ENCODE results near the gene MTFP1. TPM values are rescaled to one million over a fixed set of nuclear protein-coding genes. Genes with fewer than 3 reads are reported as not detected.

Gene MTFP1
- total RNA-seq, 2 donors from 2014 or later, result 25.9 to 30.8 TPM

GRCh38 chr22:30435674-30436126, 10.1 kb downstream of the MTFP1 start:
- H3K27me3 Mint-ChIP-seq (ENCODE audit: insufficient read depth), result peaks cover 5% of the 10 kb centered on the region
- H3K27ac Mint-ChIP-seq, result no peak overlapping the region
- Histone ChIP-seq H3K36me3 (ENCODE audit: control insufficient read depth, insufficient read depth, low read length) (no peaks in the 10 kb centered on the region), H3K27ac (ENCODE audit: low read depth, low read length) (no peak overlapping the region), H3K9me3 (ENCODE audit: control insufficient read depth, low read length) (no peaks in the 10 kb centered on the region), H3K4me1 (ENCODE audit: control insufficient read depth, insufficient read depth, low read length) (no peaks in the 10 kb centered on the region), H3K27me3 (ENCODE audit: control insufficient read depth, insufficient read depth, low read length, poor library complexity, severe bottlenecking) (no peaks in the 10 kb centered on the region), H3K4me3 (ENCODE audit: low read length) (no peak overlapping the region), H3K9ac (ENCODE audit: extremely low read depth, low read length, poor library complexity, severe bottlenecking) (no peak overlapping the region)
- no peaks in the 10 kb centered on the region for H3K4me1 Mint-ChIP-seq
- H3K36me3 Mint-ChIP-seq (ENCODE audit: low read depth), result no peaks in the 10 kb centered on the region
- no peak for TF ChIP-seq CTCF (conservative IDR thresholded peaks at IDR 0.05)
- H3K4me3 Mint-ChIP-seq, result no peak overlapping the region
- H3K9me3 Mint-ChIP-seq, result no peaks in the 10 kb centered on the region
- WGBS, 2 experiments (ENCODE audit: insufficient coverage in 1 of 2, insufficient read length in 1 of 2), result 86 to 88% methylated on average over 6 of the region's 6 CpGs
- DNase-seq, result no peak

GRCh38 chr22:30436196-30436595, 10.6 kb downstream of the MTFP1 start:
- H3K27me3 ChIP-seq (ENCODE audit: control insufficient read depth, insufficient read depth, low read length, poor library complexity, severe bottlenecking), result no peaks in the 10 kb centered on the region
- H3K4me1 ChIP-seq (ENCODE audit: control insufficient read depth, insufficient read depth, low read length), result no peaks in the 10 kb centered on the region
- Mint-ChIP-seq H3K4me3 (no peak overlapping the region), H3K9me3 (no peaks in the 10 kb centered on the region), H3K36me3 (ENCODE audit: low read depth) (no peaks in the 10 kb centered on the region), H3K4me1 (no peaks in the 10 kb centered on the region), H3K27ac (no peak overlapping the region), H3K27me3 (ENCODE audit: insufficient read depth) (peaks cover 5% of the 10 kb centered on the region)
- TF ChIP-seq CTCF (conservative IDR thresholded peaks at IDR 0.05), result no peak
- H3K4me3 ChIP-seq (ENCODE audit: low read length), result no peak overlapping the region
- WGBS, 2 experiments (ENCODE audit: insufficient coverage in 1 of 2, insufficient read length in 1 of 2), result 86 to 90% methylated on average over 1 to 2 of the region's 2 CpGs
- no peaks in the 10 kb centered on the region for H3K9me3 ChIP-seq (ENCODE audit: control insufficient read depth, low read length)
- no peak overlapping the region for H3K27ac ChIP-seq (ENCODE audit: low read depth, low read length)
- H3K36me3 ChIP-seq (ENCODE audit: control insufficient read depth, insufficient read depth, low read length), result no peaks in the 10 kb centered on the region
- H3K9ac ChIP-seq (ENCODE audit: extremely low read depth, low read length, poor library complexity, severe bottlenecking), result no peak overlapping the region
- no peak for DNase-seq

GRCh38 chr22:30438559-30438958, 13.0 kb downstream of the MTFP1 start:
- Mint-ChIP-seq H3K4me1 (no peaks in the 10 kb centered on the region), H3K27ac (no peak overlapping the region), H3K27me3 (ENCODE audit: insufficient read depth) (peaks cover 5% of the 10 kb centered on the region), H3K36me3 (ENCODE audit: low read depth) (no peaks in the 10 kb centered on the region), H3K4me3 (no peak overlapping the region), H3K9me3 (no peaks in the 10 kb centered on the region)
- Histone ChIP-seq H3K27ac (ENCODE audit: low read depth, low read length) (no peak overlapping the region), H3K9ac (ENCODE audit: extremely low read depth, low read length, poor library complexity, severe bottlenecking) (no peak overlapping the region), H3K4me3 (ENCODE audit: low read length) (no peak overlapping the region), H3K4me1 (ENCODE audit: control insufficient read depth, insufficient read depth, low read length) (no peaks in the 10 kb centered on the region), H3K9me3 (ENCODE audit: control insufficient read depth, low read length) (no peaks in the 10 kb centered on the region), H3K27me3 (ENCODE audit: control insufficient read depth, insufficient read depth, low read length, poor library complexity, severe bottlenecking) (no peaks in the 10 kb centered on the region), H3K36me3 (ENCODE audit: control insufficient read depth, insufficient read depth, low read length) (no peaks in the 10 kb centered on the region)
- no peak for TF ChIP-seq CTCF (conservative IDR thresholded peaks at IDR 0.05)
- no peak for DNase-seq
- WGBS, 2 experiments (ENCODE audit: insufficient coverage in 1 of 2, insufficient read length in 1 of 2), result 83 to 89% methylated on average over 3 of the region's 3 CpGs

Data from endodermal cell (in vitro differentiated cells).